ENCODE results near the gene AK2. TPM values are rescaled to one million over a fixed set of nuclear protein-coding genes. Genes with fewer than 3 reads are reported as not detected.
"Not testable (repeated sequence)": the region's sequence is repeated elsewhere in the genome, so short reads cannot be mapped to it uniquely, and the experiment has no call there.

The AK2 gene
- total RNA-seq, 2 donors from 2014 or later, result 120 to 162 TPM

DNA sequence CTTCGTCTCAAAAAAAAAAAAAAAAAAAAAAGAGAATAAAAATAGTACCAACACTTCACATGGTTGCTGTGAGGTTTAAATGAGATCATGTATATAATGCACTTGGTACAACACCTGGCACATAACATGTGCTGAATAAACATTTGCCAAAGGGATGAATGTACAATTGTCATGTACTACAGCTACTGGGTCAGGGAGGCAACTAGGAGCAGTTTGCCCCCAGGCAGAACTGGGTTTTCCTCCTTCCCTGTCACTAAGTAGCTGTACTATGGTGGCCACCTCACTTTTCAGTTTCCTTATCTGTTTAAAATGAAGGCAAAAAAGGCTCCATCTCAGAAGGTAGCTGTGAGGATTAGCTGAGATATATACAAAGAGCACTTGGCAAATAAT is 11.5 kb downstream of the AK2 start:
- DNase-seq (ENCODE audit: low spot score), result no peak
- Histone ChIP-seq H3K27ac (no peak overlapping the region), H3K36me3 (peaks cover 43% of the 10 kb centered on the region), H3K4me1 (peaks cover 0 to 15% of the 10 kb centered on the region in 2 donors), H3K9me3 (no peaks in the 10 kb centered on the region), H3K4me3 (no peak overlapping the region), H3K27me3 (no peaks in the 10 kb centered on the region)
- TF ChIP-seq, protein P1, sequence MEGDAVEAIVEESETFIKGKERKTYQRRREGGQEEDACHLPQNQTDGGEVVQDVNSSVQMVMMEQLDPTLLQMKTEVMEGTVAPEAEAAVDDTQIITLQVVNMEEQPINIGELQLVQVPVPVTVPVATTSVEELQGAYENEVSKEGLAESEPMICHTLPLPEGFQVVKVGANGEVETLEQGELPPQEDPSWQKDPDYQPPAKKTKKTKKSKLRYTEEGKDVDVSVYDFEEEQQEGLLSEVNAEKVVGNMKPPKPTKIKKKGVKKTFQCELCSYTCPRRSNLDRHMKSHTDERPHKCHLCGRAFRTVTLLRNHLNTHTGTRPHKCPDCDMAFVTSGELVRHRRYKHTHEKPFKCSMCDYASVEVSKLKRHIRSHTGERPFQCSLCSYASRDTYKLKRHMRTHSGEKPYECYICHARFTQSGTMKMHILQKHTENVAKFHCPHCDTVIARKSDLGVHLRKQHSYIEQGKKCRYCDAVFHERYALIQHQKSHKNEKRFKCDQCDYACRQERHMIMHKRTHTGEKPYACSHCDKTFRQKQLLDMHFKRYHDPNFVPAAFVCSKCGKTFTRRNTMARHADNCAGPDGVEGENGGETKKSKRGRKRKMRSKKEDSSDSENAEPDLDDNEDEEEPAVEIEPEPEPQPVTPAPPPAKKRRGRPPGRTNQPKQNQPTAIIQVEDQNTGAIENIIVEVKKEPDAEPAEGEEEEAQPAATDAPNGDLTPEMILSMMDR (IDR thresholded peaks at IDR 0.05), result no peak

DNA sequence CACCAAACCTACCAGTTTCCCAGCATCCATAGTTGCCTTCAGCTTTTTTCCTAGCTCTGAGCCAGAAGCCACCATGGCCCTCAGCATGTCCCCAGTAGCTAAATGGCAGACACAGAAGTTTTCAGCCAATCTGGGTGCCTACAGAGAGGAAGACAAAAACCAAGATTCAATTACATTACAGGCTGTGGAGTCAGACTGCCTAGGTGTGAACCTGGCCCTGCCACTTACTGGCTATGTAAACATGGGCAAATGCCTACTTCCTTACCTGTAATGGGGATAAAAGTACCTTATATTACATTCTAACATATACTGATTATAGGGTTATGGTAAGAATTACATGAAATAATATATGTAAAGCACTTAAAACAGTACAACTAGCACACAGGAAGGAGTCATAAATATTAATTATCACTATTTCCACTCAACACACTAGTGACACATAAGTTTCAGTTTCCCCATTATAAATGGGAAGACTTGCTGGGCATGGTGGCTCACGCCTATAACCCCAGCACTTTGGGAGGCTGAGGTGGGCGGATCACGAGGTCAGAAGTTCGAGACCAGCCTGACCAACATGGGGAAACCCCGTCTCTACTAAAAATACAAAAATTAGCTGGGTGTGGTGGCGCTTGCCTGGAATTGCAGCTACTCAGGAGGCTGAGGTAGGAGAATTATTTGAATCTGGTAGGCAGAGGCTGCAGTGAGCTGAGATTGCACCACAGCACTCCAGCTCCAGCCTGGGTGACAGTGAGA is 12.1 kb downstream of the AK2 start:
- H3K4me1 ChIP-seq; H3K27me3 ChIP-seq; DNase-seq (ENCODE audit: low spot score); H3K27ac ChIP-seq; H3K9me3 ChIP-seq; H3K4me3 ChIP-seq: not testable (repeated sequence)
- H3K36me3 ChIP-seq, result peaks cover 49% of the 10 kb centered on the region

DNA sequence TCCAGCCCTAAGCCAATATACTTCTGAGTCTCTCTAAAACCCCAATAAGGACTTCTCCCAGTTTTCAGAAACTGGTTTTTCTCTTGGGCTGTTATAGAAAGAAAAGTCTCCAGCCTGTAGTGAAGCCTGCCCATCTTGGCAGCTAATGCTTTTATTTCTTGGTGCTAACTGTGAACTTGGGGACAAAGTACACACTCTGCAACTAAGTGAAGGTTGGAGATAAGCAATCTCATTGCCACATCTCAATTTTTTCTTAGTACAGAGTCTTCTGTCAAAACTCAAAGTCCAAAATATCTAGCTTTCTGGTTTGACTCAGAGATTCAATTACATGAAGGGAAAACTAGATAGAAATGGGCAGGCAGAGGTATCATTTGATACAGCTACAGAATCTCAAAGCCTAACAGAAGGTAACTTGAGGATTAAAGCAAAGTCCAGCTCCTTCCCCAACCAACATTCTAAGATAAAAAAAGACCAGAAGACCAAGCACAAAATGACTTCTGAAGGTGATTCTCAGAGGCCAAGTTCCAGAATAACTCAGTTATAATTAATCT is 14.0 kb downstream of the AK2 start:
- DNase-seq (ENCODE audit: low spot score), result no peak
- no peak overlapping the region for H3K27ac ChIP-seq
- H3K4me1 ChIP-seq, result peaks cover 0 to 6% of the 10 kb centered on the region in 2 donors
- H3K36me3 ChIP-seq, result peaks cover 63% of the 10 kb centered on the region
- H3K9me3 ChIP-seq, result no peaks in the 10 kb centered on the region
- no peaks in the 10 kb centered on the region for H3K27me3 ChIP-seq
- no peak overlapping the region for H3K4me3 ChIP-seq
- TF ChIP-seq, protein P1 (IDR thresholded peaks at IDR 0.05), result no peak

DNA sequence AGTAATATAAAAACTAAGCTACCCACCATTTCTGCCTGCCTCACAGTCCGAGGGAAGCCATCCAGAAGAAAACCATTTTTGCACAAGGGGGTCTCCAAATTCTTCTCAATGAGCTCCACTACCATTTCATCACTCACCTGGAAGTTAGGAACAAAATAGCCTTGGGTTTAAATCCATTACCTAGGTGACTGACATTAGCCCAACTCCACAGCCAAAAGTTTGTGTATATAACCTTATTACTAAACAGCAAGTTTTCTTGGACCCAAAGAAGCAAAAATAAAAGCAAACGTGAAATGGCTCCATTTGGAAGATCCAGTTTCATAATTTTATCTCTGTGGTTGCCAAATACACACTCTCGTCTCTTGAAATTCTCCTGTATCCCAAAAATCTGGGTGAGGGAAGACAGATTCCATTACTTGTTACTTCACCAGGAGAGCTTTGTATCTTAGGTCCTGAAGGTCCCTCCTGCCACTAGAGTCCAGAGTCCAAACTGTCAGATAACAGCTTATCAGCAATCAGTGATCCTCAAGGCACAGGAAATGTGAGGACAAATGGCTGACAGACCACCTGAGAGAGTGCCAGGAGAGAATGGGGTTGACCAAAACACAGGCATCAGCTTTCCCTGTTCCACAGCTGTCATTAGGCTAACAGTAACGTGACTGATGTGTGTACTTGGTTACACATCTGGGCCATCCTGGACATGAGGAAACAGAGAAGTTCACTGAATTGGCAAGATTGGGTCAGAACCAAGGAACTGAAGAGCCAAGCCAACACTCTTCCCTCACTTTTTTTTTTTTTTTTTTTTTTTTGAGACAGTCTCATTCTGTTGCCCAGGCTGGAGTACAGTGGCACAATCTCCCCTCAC is 14.9 kb downstream of the AK2 start:
- Histone ChIP-seq H3K9me3 (no peaks in the 10 kb centered on the region), H3K4me3 (no peak overlapping the region), H3K27me3 (no peaks in the 10 kb centered on the region), H3K36me3 (peaks cover 71% of the 10 kb centered on the region), H3K4me1 (peaks cover 0 to 3% of the 10 kb centered on the region in 2 donors), H3K27ac (no peak overlapping the region)
- TF ChIP-seq, protein P1 (IDR thresholded peaks at IDR 0.05), result no peak
- no peak for DNase-seq (ENCODE audit: low spot score)

DNA sequence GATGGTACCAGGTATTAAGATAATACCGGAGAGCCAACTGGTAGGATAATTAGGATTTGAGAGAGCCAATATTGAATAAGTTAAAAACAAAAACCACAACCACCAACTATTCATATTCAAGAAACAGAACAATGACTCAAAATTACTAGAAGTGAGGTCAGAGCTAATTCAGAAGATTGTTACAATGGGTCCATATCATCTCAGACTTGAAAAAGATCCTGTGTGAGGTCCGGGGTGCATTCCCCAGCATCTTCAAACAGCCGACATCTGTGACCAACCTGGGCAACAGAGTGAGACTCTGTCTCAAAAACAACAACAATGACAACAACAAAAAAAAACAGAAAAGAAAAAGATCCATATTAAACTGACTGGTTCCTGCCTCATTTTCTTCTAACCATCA is 18.6 kb downstream of the AK2 start:
- Histone ChIP-seq H3K4me3 (no peak overlapping the region), H3K36me3 (peaks cover 69% of the 10 kb centered on the region), H3K27ac (no peak overlapping the region), H3K27me3 (no peaks in the 10 kb centered on the region), H3K4me1 (no peaks in the 10 kb centered on the region), H3K9me3 (no peaks in the 10 kb centered on the region)
- no peak for DNase-seq (ENCODE audit: low spot score)
- TF ChIP-seq, protein P1 (IDR thresholded peaks at IDR 0.05), result no peak

DNA sequence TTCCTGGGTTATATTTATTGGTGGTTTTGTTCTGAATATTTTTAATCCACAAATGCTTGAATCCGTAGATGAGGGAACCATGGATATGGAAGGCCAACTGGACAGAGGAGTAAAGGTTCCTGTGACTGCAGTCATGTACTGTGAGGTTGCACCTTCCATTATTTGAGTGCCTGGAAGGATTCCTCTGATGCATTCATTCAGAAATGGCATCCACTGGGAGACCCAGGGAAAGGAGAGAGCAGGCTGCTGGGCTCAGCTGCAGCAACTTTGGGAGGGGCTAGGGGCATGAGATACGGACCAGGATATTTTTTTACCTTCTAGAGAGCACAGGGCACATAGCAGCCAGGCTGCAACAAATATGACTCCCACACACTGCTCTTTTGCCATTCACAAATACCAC is 19.5 kb downstream of the AK2 start:
- no peaks in the 10 kb centered on the region for H3K9me3 ChIP-seq
- DNase-seq (ENCODE audit: low spot score), result no peak
- H3K27me3 ChIP-seq, result no peaks in the 10 kb centered on the region
- TF ChIP-seq, protein P1 (IDR thresholded peaks at IDR 0.05), result no peak
- no peak overlapping the region for H3K27ac ChIP-seq
- no peak overlapping the region for H3K4me3 ChIP-seq
- H3K36me3 ChIP-seq, result peaks cover 71% of the 10 kb centered on the region
- H3K4me1 ChIP-seq, result peaks cover 0 to 4% of the 10 kb centered on the region in 2 donors
